ENCODE measurements around the gene TBPL1. TPM values are rescaled to one million over a fixed set of nuclear protein-coding genes. Genes with fewer than 3 reads are reported as not detected.
"Not testable (repeated sequence)": the region's sequence is repeated elsewhere in the genome, so short reads cannot be mapped to it uniquely, and the experiment has no call there.

TBPL1 gene
- total and polyA plus RNA-seq, 2 of the 8 experiments (the other 6 are each of a cell fraction or from before 2014, with no cell fraction given): 32.5 to 67.0 TPM

GRCh38 chr6:133931221-133931620 lies 21.8 kb upstream of the TBPL1 start:
- H2AFZ ChIP-seq (ENCODE audit: low read length): not testable (repeated sequence)

GRCh38 chr6:133936352-133936751 lies 16.7 kb upstream of the TBPL1 start:
- FAIRE-seq; H2BK12ac ChIP-seq (ENCODE audit: low read depth, low read length); H3K27ac ChIP-seq (ENCODE audit: low read depth, low read length); DNase-seq (ENCODE audit: low read depth in 1 of 2, low spot score in 2 of 2); H3K4me1 ChIP-seq (replicated peaks in 1 of 4; ENCODE audit: control insufficient read depth in 3 of 4, insufficient read depth in 4 of 4, low read length in 3 of 4); H3K23ac ChIP-seq (ENCODE audit: insufficient read length); H4K91ac ChIP-seq (replicated peaks; ENCODE audit: insufficient read length, low read length); H3K4me2 ChIP-seq (ENCODE audit: insufficient read depth in 1 of 2, low read depth in 2 of 2, low read length in 2 of 2); H3K18ac ChIP-seq (ENCODE audit: extremely low read depth, low read length); H3K27me3 ChIP-seq (replicated peaks in 1 of 4; ENCODE audit: control insufficient read depth in 3 of 4, extremely low read depth in 1 of 4, insufficient read depth in 3 of 4, low read length in 3 of 4); H3K36me3 ChIP-seq (ENCODE audit: control insufficient read depth in 2 of 4, insufficient read depth in 4 of 4, low read length in 3 of 4); H2BK5ac ChIP-seq (ENCODE audit: low read depth, low read length); H3K14ac ChIP-seq (ENCODE audit: insufficient read length); H3K56ac ChIP-seq (replicated peaks; ENCODE audit: insufficient read length, low read depth, low read length); H3K23me2 ChIP-seq (ENCODE audit: low read depth, low read length); H3K4ac ChIP-seq (replicated peaks; ENCODE audit: insufficient read length, low read depth, low read length); H2BK20ac ChIP-seq (ENCODE audit: low read length); H2AFZ ChIP-seq (ENCODE audit: low read length); H2BK15ac ChIP-seq (ENCODE audit: low read length); H4K5ac ChIP-seq (ENCODE audit: insufficient read length, low read depth, low read length); H3K9ac ChIP-seq (replicated peaks in 1 of 4; ENCODE audit: extremely low read depth in 1 of 4, low read depth in 3 of 4, low read length in 3 of 4); POLR2A ChIA-PET (ENCODE audit: partially characterized antibody); H2BK120ac ChIP-seq (replicated peaks; ENCODE audit: low read depth, low read length); H3K4me3 ChIP-seq (ENCODE audit: extremely low read depth in 1 of 4, insufficient read depth in 2 of 4, low read depth in 3 of 4, low read length in 4 of 4); H2AK5ac ChIP-seq (ENCODE audit: low read depth, low read length); H3K79me1 ChIP-seq (ENCODE audit: low read depth, low read length); H3K9me3 ChIP-seq (ENCODE audit: insufficient read depth in 2 of 2, low read depth in 1 of 2, low read length in 1 of 2); H4K8ac ChIP-seq (ENCODE audit: extremely low read depth, insufficient read depth, low read length); H4K20me1 ChIP-seq (replicated peaks in 1 of 2; ENCODE audit: control insufficient read depth in 1 of 2, insufficient read depth in 2 of 2, low read length in 2 of 2); H3K79me2 ChIP-seq (ENCODE audit: control insufficient read depth in 1 of 2, insufficient read depth in 2 of 2, low read length in 2 of 2): not testable (repeated sequence)
- 91% methylated on average over 3 of the region's 3 CpGs; no CpG with 5 or more reads in 1 of the 2 experiments for WGBS, 2 experiments (ENCODE audit: extremely low coverage in 1 of 2, insufficient coverage in 1 of 2, insufficient read length in 1 of 2, insufficient replicate concordance in 2 of 2, low coverage in 1 of 2, low lambda C conversion rate in 2 of 2, missing lambda C conversion rate in 1 of 2)
- CTCF ChIA-PET (ENCODE audit: partially characterized antibody): interaction anchor here (1.0 to 2.3 kb wide), 6 partner anchors 13 to 161 kb away, joined by 3 to 11 read pairs (median 4); partner anchors contain the start of gene TBPL1

More at GRCh38 chr6:133931221-133931620, 21.8 kb upstream of the TBPL1 start:
- not testable (repeated sequence) for H3K79me2 ChIP-seq (ENCODE audit: control insufficient read depth in 1 of 2, insufficient read depth in 2 of 2, low read length in 2 of 2); H2AK5ac ChIP-seq (ENCODE audit: low read depth, low read length); H3K27me3 ChIP-seq (replicated peaks in 1 of 4; ENCODE audit: control insufficient read depth in 3 of 4, extremely low read depth in 1 of 4, insufficient read depth in 3 of 4, low read length in 3 of 4); H3K23ac ChIP-seq (ENCODE audit: insufficient read length); H3K23me2 ChIP-seq (ENCODE audit: low read depth, low read length); DNase-seq (ENCODE audit: low read depth in 1 of 2, low spot score in 2 of 2); H4K91ac ChIP-seq (replicated peaks; ENCODE audit: insufficient read length, low read length); H2BK20ac ChIP-seq (ENCODE audit: low read length); H4K8ac ChIP-seq (ENCODE audit: extremely low read depth, insufficient read depth, low read length); H3K4me3 ChIP-seq (ENCODE audit: extremely low read depth in 1 of 4, insufficient read depth in 2 of 4, low read depth in 3 of 4, low read length in 4 of 4); H3K4me2 ChIP-seq (ENCODE audit: insufficient read depth in 1 of 2, low read depth in 2 of 2, low read length in 2 of 2); H3K27ac ChIP-seq (ENCODE audit: low read depth, low read length); H4K5ac ChIP-seq (ENCODE audit: insufficient read length, low read depth, low read length); H3K9ac ChIP-seq (replicated peaks in 1 of 4; ENCODE audit: extremely low read depth in 1 of 4, low read depth in 3 of 4, low read length in 3 of 4); H2BK12ac ChIP-seq (ENCODE audit: low read depth, low read length); H3K4me1 ChIP-seq (replicated peaks in 1 of 4; ENCODE audit: control insufficient read depth in 3 of 4, insufficient read depth in 4 of 4, low read length in 3 of 4); H3K14ac ChIP-seq (ENCODE audit: insufficient read length); H2BK120ac ChIP-seq (replicated peaks; ENCODE audit: low read depth, low read length); H3K18ac ChIP-seq (ENCODE audit: extremely low read depth, low read length); H4K20me1 ChIP-seq (replicated peaks in 1 of 2; ENCODE audit: control insufficient read depth in 1 of 2, insufficient read depth in 2 of 2, low read length in 2 of 2); H2BK15ac ChIP-seq (ENCODE audit: low read length); H3K56ac ChIP-seq (replicated peaks; ENCODE audit: insufficient read length, low read depth, low read length); H3K79me1 ChIP-seq (ENCODE audit: low read depth, low read length); H3K9me3 ChIP-seq (ENCODE audit: insufficient read depth in 2 of 2, low read depth in 1 of 2, low read length in 1 of 2); H2BK5ac ChIP-seq (ENCODE audit: low read depth, low read length); H3K4ac ChIP-seq (replicated peaks; ENCODE audit: insufficient read length, low read depth, low read length); FAIRE-seq; H3K36me3 ChIP-seq (ENCODE audit: control insufficient read depth in 2 of 4, insufficient read depth in 4 of 4, low read length in 3 of 4)
- ChIA-PET CTCF (ENCODE audit: partially characterized antibody) (interaction anchor here (0.9 to 4.7 kb wide), 9 partner anchors 10 to 190 kb away, joined by 3 to 28 read pairs (median 4); no protein-coding TSS in a partner anchor), POLR2A (ENCODE audit: partially characterized antibody) (interaction anchor here (1.3 kb wide), 1 partner anchor 10 kb away, joined by 3 read pairs; no protein-coding TSS in a partner anchor)
- TF ChIP-seq RAD21 (IDR thresholded peaks at IDR 0.05 in 1 of 2, conservative IDR thresholded peaks at IDR 0.05 in 1 of 2; ENCODE audit: low read depth in 2 of 2, low read length in 2 of 2): peak; percentile 2 to 15; a peak in 1 of 4 replicates
- WGBS, 2 experiments (ENCODE audit: extremely low coverage in 1 of 2, insufficient coverage in 1 of 2, insufficient read length in 1 of 2, insufficient replicate concordance in 2 of 2, low coverage in 1 of 2, low lambda C conversion rate in 2 of 2, missing lambda C conversion rate in 1 of 2): 81% methylated on average over 5 of the region's 6 CpGs; no CpG with 5 or more reads in 1 of the 2 experiments
